Stimulated activated CD4-positive, alpha-beta T cell treated with anti-CD3 and anti-CD28 coated beads, Interleukin-4, amount 100 ng/mL, for 4 hours (primary cell): ENCODE measurements around the gene LRRFIP2.
"Not testable (repeated sequence)": the region's sequence is repeated elsewhere in the genome, so short reads cannot be mapped to it uniquely, and the experiment has no call there.

Experiments used
- DNase-seq, 2 experiments: peaks; one replicate each; pipeline ENCODE4 v3.0.0-alpha.2; 2020

Gene LRRFIP2, protein sequence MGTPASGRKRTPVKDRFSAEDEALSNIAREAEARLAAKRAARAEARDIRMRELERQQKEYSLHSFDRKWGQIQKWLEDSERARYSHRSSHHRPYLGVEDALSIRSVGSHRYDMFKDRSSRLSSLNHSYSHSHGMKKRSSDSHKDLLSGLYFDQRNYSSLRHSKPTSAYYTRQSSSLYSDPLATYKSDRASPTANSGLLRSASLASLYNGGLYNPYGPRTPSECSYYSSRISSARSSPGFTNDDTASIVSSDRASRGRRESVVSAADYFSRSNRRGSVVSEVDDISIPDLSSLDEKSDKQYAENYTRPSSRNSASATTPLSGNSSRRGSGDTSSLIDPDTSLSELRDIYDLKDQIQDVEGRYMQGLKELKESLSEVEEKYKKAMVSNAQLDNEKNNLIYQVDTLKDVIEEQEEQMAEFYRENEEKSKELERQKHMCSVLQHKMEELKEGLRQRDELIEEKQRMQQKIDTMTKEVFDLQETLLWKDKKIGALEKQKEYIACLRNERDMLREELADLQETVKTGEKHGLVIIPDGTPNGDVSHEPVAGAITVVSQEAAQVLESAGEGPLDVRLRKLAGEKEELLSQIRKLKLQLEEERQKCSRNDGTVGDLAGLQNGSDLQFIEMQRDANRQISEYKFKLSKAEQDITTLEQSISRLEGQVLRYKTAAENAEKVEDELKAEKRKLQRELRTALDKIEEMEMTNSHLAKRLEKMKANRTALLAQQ

GRCh38 chr3:37174532-37175126 is at the start of gene LRRFIP2:
LRRFIP2 (minus strand) TSS chr3:37174582; CDS start chr3:37148983, 25,599 bp downstream.
- DNase-seq, result peak in 1 of 2 experiments; percentile 5

DNA sequence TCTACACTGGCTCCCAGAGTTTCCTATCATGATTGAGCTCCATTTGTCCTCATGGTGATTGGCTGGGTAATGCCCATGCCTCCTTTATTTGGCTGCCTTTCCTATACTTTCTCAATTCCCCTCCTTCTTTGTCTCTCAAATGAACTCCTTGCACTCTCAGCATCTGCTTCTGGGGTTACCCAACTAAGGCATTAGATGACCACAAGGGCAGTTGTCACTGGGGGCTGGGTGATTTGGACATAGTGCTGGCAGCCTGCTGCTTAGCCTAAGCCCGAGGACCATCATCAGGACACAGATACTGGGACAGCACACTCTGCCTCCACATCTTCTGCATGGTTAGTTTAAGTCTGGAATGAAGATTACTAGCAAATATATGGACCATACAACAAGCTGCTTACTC is 49.2 kb upstream of the LRRFIP2 start:
- no peak for DNase-seq

GRCh38 chr3:37223141-37223558 is 48.8 kb upstream of the LRRFIP2 start:
- DNase-seq, result no peak

DNA sequence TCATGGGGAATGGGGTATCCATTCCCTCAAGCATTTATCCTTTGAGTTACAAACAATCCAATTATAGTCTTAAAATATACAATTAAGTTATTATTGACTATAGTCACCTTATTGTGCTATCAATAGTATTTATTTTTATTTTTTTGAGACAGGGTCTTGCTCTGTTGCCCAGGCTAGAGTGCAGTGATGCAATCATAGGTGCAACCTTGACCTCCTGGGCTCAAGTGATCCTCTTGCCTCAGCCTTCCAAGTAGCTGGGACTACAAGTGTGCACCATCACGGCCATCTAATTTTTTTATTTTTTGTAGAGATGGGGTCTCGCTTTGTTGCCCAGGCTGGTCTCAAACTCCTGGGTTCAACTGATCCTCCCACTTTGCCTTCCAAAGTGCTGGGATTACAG is 48.2 kb upstream of the LRRFIP2 start:
- not testable (repeated sequence) for DNase-seq

DNA sequence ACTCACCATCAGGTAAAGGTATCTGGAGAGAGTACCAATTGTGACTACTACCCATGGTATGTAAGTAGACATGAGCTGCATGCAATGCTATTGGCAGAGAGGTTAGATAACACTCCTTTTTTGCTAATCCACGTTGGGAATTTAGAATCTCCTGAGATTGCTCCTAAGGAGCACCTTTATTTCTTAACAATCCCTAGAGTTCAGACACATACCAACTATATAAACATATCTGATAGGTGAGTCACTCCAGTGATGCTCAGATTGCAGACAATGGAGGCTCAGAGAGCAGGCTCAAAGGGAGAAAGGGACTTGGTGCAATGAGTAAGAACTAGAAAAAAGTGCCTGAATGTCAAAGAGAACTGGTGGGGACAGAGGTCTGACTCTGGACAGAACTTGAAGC is 47.0 kb upstream of the LRRFIP2 start:
- no peak for DNase-seq

DNA sequence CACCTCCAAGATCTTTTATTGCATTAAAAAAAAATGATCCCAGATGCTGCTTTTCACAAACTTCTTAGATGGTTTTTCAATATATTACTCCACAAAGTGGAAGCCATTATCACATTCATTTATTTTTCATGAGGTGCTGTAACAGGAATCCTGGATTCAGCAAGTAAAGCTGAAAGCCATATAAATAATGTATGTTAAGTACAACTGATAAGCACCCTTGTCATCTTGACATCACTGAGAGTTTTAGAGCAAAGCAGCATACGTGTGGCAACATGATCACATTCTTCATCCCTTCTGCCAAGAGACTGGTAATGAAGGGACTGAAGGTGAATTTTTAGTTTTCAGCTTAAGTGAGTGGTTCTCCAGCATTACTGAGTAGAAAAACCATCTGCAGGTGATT is 44.9 kb upstream of the LRRFIP2 start:
- no peak for DNase-seq

DNA sequence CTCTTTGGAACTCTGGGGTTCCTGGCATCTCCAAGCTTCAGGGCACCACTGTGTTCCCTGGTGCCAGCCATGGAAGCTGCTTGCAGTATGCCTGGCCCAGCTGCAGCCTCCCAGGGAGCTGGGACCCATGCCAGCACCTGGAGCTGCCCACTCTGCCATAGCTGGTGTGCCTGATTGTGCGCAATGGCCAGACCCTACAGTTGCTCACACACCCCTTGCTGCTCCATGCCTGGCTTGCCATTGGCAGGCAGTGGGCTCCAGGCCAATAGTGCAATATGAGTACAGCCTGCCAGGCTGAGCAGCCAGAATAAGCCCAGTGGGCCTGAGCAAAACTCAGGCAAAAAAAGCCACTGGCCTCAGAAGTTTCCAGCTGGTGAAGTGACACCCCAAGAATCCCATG is 43.8 kb upstream of the LRRFIP2 start:
- no peak for DNase-seq

DNA sequence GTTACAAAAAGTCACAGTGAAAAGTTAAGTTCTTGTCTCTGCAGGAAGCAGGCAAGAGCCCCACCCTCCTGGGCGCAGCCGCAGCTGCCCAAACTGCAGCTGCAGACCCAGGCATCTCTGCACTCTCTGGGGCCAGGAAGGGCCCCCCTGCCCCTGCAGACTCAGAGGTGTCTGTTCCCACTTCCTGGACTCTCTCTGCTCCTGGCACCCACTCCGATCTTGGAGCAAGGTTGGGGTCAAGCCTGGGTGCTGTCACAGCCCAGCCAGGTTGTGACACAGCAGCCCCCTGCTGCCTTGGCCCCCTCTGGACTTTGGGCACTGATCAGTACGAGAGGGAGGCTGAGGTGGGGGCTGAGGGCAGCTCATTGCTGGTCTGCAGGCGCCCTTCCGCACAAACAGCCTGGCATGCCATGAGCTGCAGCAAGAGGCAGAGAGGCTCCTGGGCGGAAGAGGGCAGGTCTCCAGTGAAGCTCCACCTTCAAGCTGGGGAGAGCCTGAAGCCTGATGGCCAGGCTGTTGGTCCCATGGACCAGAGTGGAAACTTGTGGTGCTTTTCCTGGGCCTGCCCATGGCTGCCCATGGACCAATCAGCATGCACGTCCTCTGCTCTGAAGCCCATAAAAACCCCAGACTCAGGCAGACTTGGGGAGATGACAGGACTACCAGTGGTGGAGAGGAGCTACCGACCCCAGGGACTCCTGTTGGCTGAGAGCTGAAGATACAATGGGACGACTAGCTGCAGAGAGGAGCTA is 42.9 kb upstream of the LRRFIP2 start:
- DNase-seq, result no peak

DNA sequence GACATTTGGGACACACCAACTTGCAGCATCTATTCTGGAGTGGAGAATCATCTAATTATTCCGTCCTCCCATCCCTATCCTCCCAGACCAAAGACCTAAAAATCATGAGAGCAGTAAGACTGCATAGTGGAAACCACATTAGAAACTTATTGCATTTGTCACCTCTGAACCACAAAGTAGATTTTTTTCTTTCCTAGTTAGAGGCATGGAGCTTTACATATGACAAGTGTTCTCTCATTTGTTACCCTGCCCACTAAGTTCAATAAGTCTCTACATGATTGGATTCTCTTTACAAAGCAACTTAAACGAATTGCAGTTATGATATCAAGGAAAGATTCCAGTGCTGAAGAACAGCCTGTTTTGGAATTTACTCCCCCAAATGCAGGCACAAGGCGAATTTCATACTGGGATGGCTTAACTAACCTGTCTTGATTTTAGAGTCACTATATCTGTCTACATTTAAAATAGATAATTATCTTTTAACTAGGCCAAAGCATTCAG is 42.3 kb upstream of the LRRFIP2 start:
- no peak for DNase-seq

- no peak for DNase-seq
Measured at GRCh38 chr3:37214076-37214475, 39.7 kb upstream of the LRRFIP2 start.

GRCh38 chr3:37210230-37210629 is 35.8 kb upstream of the LRRFIP2 start:
- DNase-seq, result no peak

GRCh38 chr3:37208576-37208975 is 34.2 kb upstream of the LRRFIP2 start:
- DNase-seq, result not testable (repeated sequence)

DNA sequence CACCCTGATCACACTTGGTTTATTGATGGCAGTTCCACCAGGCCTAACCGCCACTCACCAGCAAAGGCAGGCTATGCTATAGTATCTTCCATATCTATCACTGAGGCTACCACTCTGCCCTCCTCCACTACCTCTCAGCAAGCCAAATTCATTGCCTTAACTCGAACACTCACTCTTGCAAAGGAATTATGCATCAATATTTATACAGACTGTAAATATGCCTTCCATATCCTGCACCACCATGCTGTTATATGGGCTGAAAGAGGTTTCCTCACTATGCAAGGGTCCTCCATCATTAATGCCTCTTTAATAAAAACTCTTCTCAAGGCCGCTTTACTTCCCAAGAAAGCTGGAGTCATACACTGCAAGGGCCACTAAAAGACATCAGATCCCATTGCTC is 33.6 kb upstream of the LRRFIP2 start:
- not testable (repeated sequence) for DNase-seq

- not testable (repeated sequence) for DNase-seq
Measured at GRCh38 chr3:37206041-37206440, 31.7 kb upstream of the LRRFIP2 start.

DNA sequence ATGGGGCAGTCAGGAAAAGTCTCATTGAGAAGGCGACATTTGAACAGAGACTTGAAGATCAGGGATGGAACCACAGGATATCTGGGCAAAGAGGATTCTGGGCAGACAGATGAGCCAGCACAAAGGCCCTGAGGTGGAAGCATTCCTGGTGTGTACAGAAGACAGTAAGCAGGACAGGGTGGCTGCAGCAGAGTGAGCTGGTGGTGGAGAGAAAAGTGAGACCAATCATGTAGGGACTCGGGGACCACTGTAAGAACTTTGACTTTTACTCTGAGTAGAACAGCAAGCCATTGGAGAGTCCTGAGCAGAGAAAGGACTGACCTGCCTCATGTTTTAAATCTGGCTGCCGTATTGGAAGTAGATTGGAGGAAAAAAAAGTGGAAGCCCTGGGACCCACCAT is 29.9 kb upstream of the LRRFIP2 start:
- DNase-seq, result no peak

DNA sequence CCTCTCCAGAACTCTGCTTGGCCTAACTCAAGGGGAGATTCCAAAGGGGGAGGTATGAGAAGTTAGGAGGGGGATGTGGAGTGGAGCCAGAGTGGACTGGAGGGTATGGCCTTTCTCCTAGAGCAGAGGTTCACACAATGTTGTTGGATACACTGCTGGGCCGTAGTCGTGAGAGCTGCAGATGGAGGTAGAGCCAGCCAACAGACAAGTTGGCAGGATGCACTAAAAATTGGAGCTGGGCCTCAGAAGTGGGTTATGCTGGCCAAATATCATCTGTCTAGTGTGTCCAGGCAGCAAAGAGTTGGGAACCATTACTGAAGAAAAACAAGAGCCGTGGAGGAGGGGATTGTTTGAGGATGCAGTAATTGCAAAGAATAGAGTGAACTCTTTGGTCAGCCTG is 27.7 kb upstream of the LRRFIP2 start:
- DNase-seq, result no peak

DNA sequence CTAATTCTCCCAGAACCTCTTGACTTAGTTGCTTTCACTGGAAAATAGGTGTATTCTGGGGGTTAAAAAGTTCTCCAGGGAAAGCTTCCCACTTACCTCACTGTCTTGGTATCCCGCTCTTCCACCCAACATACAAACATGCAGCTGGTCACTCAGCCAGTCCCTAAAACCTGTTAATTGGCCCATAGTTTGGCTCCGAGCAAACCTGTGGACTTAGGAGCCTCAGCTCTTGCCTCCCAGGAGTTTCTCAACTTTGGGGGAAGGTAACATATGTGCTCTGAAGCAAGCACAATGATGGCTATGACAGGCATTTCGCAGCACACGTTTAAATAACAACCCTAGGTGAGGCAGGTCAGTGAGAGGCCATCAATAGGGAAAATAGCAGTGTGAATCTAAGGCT is 25.8 kb upstream of the LRRFIP2 start:
- DNase-seq, result no peak

GRCh38 chr3:37198996-37199395 is 24.6 kb upstream of the LRRFIP2 start:
- DNase-seq, result no peak

DNA sequence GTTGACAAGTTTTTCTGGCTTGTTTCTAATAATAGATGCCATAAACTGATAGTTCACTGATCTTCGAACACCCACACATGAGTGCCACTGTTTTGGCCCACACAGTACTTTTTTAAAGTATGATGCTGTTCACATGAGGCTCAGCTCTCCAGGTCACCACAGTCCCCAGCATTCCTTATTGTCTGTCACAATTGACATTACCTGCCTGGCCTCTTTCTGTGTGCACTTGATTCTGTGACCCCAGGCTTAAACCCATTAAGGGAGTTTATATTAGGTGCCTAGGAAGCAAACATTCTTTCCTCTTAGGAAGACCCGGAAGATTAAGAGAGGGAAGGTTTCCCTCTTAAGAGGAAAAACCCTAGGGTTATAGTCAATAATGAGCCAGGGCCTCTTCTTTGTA is 24.2 kb upstream of the LRRFIP2 start:
- DNase-seq, result no peak

DNA sequence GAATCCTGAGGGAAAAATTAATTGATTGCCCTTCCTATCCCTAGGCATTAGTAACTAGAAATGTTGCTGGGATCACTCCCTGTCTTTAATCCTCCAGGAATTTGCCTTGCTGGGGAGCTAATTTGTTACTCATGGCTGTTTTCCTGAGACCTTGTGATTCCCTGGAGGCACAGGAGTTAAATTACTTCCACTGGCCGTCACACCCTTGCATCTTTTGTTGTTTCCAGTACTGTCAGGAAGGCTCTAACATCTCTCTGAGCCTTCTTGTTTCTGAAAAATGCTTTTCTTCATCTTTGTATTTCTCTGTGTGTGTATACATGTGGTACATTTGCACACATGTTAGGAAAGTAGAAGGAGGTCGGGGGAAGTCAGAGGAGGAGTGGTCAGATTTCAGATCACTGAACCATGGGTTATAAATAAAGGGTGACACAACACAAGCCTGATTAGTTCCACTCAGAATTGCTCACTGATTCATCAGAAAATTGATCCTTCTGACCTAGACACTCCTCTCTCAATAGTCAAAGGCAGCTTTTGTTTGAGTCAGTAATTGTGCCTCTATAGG is 23.5 kb upstream of the LRRFIP2 start:
- DNase-seq, result no peak

DNA sequence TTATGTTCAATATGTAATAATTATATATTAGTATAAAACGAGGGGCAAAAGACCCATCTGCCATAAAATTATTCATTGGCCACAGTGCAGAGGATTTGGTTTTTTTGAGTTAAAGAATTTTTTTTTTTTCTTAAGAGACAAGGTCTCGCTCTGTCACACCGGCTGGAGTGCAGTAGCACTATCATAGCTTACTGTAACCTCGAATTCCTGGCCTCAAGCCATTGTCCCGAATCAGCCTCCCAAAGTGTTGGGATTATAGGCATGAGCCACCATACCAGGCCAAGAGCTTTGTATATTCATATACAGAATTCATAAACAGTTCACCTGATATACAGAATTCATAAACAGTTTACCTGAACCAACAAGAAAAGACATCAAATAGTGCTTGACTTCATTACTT is 20.2 kb upstream of the LRRFIP2 start:
- no peak for DNase-seq

- no peak for DNase-seq
Measured at GRCh38 chr3:37190667-37191066, 16.3 kb upstream of the LRRFIP2 start.

GRCh38 chr3:37189109-37189508 is 14.7 kb upstream of the LRRFIP2 start:
- no peak for DNase-seq
